ENCODE measurements around the gene GP1BB. TPM values are rescaled to one million over a fixed set of nuclear protein-coding genes. Genes with fewer than 3 reads are reported as not detected.

The GP1BB gene
- polyA plus RNA-seq, 3 donors: 0.13 to 1.5 (median 0.26) TPM

GRCh38 chr22:19737846-19738663 is 14.7 kb downstream of the GP1BB start:
- Histone ChIP-seq H3K36me3 (replicated peaks in 1 of 2; ENCODE audit: control insufficient read depth in 1 of 2, insufficient read depth in 2 of 2, low read length in 2 of 2) (no peaks in the 10 kb centered on the region), H4K20me1 (ENCODE audit: insufficient read depth, low read length) (no peaks in the 10 kb centered on the region), H3K4me1 (ENCODE audit: control insufficient read depth in 1 of 2, insufficient read depth in 2 of 2, low read length in 2 of 2) (no peaks in the 10 kb centered on the region), H3K9me3 (replicated peaks in 1 of 2; ENCODE audit: control insufficient read depth in 1 of 2, insufficient read depth in 1 of 2, low read length in 2 of 2) (no peaks in the 10 kb centered on the region), H3K27me3 (ENCODE audit: control insufficient read depth in 2 of 2, insufficient read depth in 2 of 2, low read length in 2 of 2) (no peaks in the 10 kb centered on the region), H3K4me2 (replicated peaks; ENCODE audit: extremely low read depth, low read length, poor library complexity, severe bottlenecking) (no peak overlapping the region), H3K79me2 (ENCODE audit: insufficient read depth, low read length) (no peaks in the 10 kb centered on the region), H3K9ac (ENCODE audit: insufficient read depth, low read length, poor library complexity, severe bottlenecking) (no peak overlapping the region), H3K27ac (ENCODE audit: low read depth in 1 of 2, low read length in 2 of 2) (no peak overlapping the region), H2AFZ (ENCODE audit: insufficient read depth, low read depth, low read length, poor library complexity, severe bottlenecking) (no peak overlapping the region), H3K4me3 (replicated peaks in 1 of 3; ENCODE audit: low read depth in 2 of 3, low read length in 3 of 3) (no peak overlapping the region)
- Mint-ChIP-seq H3K9me3 (peaks cover 0 to 1% (median 0%) of the 10 kb centered on the region in 7 donors), H3K4me1 (no peaks in the 10 kb centered on the region), H3K36me3 (no peaks in the 10 kb centered on the region), H3K27me3 (ENCODE audit: low read depth in 3 of 3) (peaks cover 5 to 18% (median 6%) of the 10 kb centered on the region in 3 donors), H3K27ac (no peak overlapping the region), H3K4me3 (no peak overlapping the region)
- 96% methylated on average over 7 of the region's 17 CpGs for WGBS (ENCODE audit: insufficient coverage)
- TF ChIP-seq, protein P1, sequence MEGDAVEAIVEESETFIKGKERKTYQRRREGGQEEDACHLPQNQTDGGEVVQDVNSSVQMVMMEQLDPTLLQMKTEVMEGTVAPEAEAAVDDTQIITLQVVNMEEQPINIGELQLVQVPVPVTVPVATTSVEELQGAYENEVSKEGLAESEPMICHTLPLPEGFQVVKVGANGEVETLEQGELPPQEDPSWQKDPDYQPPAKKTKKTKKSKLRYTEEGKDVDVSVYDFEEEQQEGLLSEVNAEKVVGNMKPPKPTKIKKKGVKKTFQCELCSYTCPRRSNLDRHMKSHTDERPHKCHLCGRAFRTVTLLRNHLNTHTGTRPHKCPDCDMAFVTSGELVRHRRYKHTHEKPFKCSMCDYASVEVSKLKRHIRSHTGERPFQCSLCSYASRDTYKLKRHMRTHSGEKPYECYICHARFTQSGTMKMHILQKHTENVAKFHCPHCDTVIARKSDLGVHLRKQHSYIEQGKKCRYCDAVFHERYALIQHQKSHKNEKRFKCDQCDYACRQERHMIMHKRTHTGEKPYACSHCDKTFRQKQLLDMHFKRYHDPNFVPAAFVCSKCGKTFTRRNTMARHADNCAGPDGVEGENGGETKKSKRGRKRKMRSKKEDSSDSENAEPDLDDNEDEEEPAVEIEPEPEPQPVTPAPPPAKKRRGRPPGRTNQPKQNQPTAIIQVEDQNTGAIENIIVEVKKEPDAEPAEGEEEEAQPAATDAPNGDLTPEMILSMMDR (IDR thresholded peaks at IDR 0.05): no peak
- intact Hi-C loops (cut with micrococcal nuclease): no loop called here
- no peak for DNase-seq

GRCh38 chr22:19738664-19739447 is 15.5 kb downstream of the GP1BB start:
- WGBS (ENCODE audit: insufficient coverage): 90% methylated on average over 28 of the region's 31 CpGs
- no peak overlapping the region for H3K4me2 ChIP-seq (replicated peaks; ENCODE audit: extremely low read depth, low read length, poor library complexity, severe bottlenecking)
- H3K4me3 ChIP-seq (replicated peaks in 1 of 3; ENCODE audit: low read depth in 2 of 3, low read length in 3 of 3): no peak overlapping the region
- H3K4me1 Mint-ChIP-seq: no peaks in the 10 kb centered on the region
- no peak overlapping the region for H2AFZ ChIP-seq (ENCODE audit: insufficient read depth, low read depth, low read length, poor library complexity, severe bottlenecking)
- no peaks in the 10 kb centered on the region for H3K27me3 ChIP-seq (ENCODE audit: control insufficient read depth in 2 of 2, insufficient read depth in 2 of 2, low read length in 2 of 2)
- DNase-seq: no peak
- intact Hi-C loops (cut with micrococcal nuclease): no loop called here
- H3K79me2 ChIP-seq (ENCODE audit: insufficient read depth, low read length): no peaks in the 10 kb centered on the region
- no peak overlapping the region for H3K27ac ChIP-seq (ENCODE audit: low read depth in 1 of 2, low read length in 2 of 2)
- no peaks in the 10 kb centered on the region for H4K20me1 ChIP-seq (ENCODE audit: insufficient read depth, low read length)
- no peaks in the 10 kb centered on the region for H3K36me3 Mint-ChIP-seq
- H3K27me3 Mint-ChIP-seq (ENCODE audit: low read depth in 3 of 3): peaks cover 5 to 12% (median 6%) of the 10 kb centered on the region in 3 donors
- TF ChIP-seq, protein P1 (IDR thresholded peaks at IDR 0.05): no peak
- no peak overlapping the region for H3K27ac Mint-ChIP-seq
- H3K36me3 ChIP-seq (replicated peaks in 1 of 2; ENCODE audit: control insufficient read depth in 1 of 2, insufficient read depth in 2 of 2, low read length in 2 of 2): no peaks in the 10 kb centered on the region
- H3K9ac ChIP-seq (ENCODE audit: insufficient read depth, low read length, poor library complexity, severe bottlenecking): no peak overlapping the region
- H3K9me3 Mint-ChIP-seq: peaks cover 0 to 1% (median 0%) of the 10 kb centered on the region in 7 donors
- H3K4me3 Mint-ChIP-seq: no peak overlapping the region
- H3K9me3 ChIP-seq (replicated peaks in 1 of 2; ENCODE audit: control insufficient read depth in 1 of 2, insufficient read depth in 1 of 2, low read length in 2 of 2): no peaks in the 10 kb centered on the region
- no peaks in the 10 kb centered on the region for H3K4me1 ChIP-seq (ENCODE audit: control insufficient read depth in 1 of 2, insufficient read depth in 2 of 2, low read length in 2 of 2)
